Measurements from ENCODE around the gene EARS2. TPM values are rescaled to one million over a fixed set of nuclear protein-coding genes. Genes with fewer than 3 reads are reported as not detected.

Gene EARS2
- total and polyA plus RNA-seq, 9 of the 15 experiments (the other 6 are each of a cell fraction or from before 2014, with no cell fraction given), result 17.6 to 58.6 (median 36.3) TPM

GRCh38 chr16:23597003-23597756 is 40.0 kb upstream of the EARS2 start (continued):
- TF ChIP-seq TAF15 (IDR thresholded peaks at IDR 0.05; ENCODE audit: low read depth, low read length) (no peak), EZH2 (IDR thresholded peaks at IDR 0.05; ENCODE audit: borderline replicate concordance, low read depth, low read length) (no peak), BRD4 (IDR thresholded peaks at IDR 0.05) (no peak), ZFP30 (CRISPR knock-in tag; IDR thresholded peaks at IDR 0.05; ENCODE audit: borderline replicate concordance) (peak; percentile 82; the same call in 1 of the 2 replicates), FOXO4 (CRISPR knock-in tag; IDR thresholded peaks at IDR 0.05) (peak; percentile 98), GTF2E2 (tag; IDR thresholded peaks at IDR 0.05) (peak; percentile 86), KLF16 (IDR thresholded peaks at IDR 0.05) (0 out of 2 replicates have a peak, but pooled peaks have one; percentile 47), ZBTB49 (CRISPR knock-in tag; IDR thresholded peaks at IDR 0.05; ENCODE audit: borderline replicate concordance) (no peak), ARID4B (CRISPR knock-in tag; IDR thresholded peaks at IDR 0.05) (peak; percentile 60), POU5F1 (IDR thresholded peaks at IDR 0.05; ENCODE audit: borderline replicate concordance, low read depth, low read length, partially characterized antibody) (no peak), RBM22 (IDR thresholded peaks at IDR 0.05; ENCODE audit: low read depth, low read length, poor library complexity, severe bottlenecking) (no peak), ZBTB26 (CRISPR knock-in tag; IDR thresholded peaks at IDR 0.05) (peak; percentile 99), WHSC1 (IDR thresholded peaks at IDR 0.05; ENCODE audit: low read length) (no peak), ZNF766 (CRISPR knock-in tag; conservative IDR thresholded peaks at IDR 0.05) (peak; percentile 100), ZNF41 (CRISPR knock-in tag; conservative IDR thresholded peaks at IDR 0.05) (peak; percentile 99), ZNF384 (IDR thresholded peaks at IDR 0.05; ENCODE audit: low read depth, low read length) (no peak), MYC (IDR thresholded peaks at IDR 0.05; ENCODE audit: low read depth, low read length) (no peak), MYC (CRISPR knock-in tag; IDR thresholded peaks at IDR 0.05; ENCODE audit: borderline replicate concordance, low read depth) (peak; percentile 95)
